OCI-LY7 (cell line): ENCODE measurements around the gene RAD9B.

Experiments used
- EZH2phosphoT487 ChIP-seq: fragments of 200-600 bp; sonication (generic); IDR thresholded peaks from 2 replicates; pipeline ENCODE4 v1.6.1; 2018; ENCODE audit warnings: low read depth, borderline replicate concordance, mild to moderate bottlenecking, mixed run types, antibody characterized with exemption, low read length, moderate library complexity, mixed read lengths
- TF ChIP-seq, protein P1 (sequence below): fragments of 200-600 bp; sonication (generic); conservative IDR thresholded peaks from 2 replicates; pipeline ENCODE4 v1.5.1; 2014; ENCODE audit warnings: mild to moderate bottlenecking, antibody characterized with exemption, low read length, moderate library complexity, mixed read lengths

DNA sequence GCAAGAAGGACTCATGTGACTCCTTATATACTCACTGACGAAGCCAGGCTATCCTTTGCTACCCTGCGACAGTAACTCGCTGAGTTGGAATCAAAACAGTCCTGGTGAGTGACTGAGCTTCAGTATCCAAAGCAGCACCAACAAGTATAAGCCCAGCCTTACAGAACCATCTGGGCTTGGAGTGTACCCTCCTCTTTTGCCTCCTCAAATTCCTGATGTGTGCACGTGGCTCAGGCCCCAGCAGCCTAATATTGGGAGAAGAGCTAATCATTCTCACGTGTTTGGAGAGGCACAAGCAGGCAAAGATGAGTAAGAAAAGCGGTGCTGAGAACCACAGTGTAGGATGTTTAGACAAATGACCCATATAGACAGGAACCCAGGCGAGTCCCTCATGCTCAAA is 46.5 kb downstream of the RAD9B start:
- TF ChIP-seq, protein P1, sequence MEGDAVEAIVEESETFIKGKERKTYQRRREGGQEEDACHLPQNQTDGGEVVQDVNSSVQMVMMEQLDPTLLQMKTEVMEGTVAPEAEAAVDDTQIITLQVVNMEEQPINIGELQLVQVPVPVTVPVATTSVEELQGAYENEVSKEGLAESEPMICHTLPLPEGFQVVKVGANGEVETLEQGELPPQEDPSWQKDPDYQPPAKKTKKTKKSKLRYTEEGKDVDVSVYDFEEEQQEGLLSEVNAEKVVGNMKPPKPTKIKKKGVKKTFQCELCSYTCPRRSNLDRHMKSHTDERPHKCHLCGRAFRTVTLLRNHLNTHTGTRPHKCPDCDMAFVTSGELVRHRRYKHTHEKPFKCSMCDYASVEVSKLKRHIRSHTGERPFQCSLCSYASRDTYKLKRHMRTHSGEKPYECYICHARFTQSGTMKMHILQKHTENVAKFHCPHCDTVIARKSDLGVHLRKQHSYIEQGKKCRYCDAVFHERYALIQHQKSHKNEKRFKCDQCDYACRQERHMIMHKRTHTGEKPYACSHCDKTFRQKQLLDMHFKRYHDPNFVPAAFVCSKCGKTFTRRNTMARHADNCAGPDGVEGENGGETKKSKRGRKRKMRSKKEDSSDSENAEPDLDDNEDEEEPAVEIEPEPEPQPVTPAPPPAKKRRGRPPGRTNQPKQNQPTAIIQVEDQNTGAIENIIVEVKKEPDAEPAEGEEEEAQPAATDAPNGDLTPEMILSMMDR: no peak
- TF ChIP-seq EZH2phosphoT487: no peak
